RWPE2 (cell line): ENCODE measurements around the gene PPP2R5C.

ENCODE experiments used
- ATAC-seq: fragments of 200-7000 bp; cut with Tn5 transposase; 3 replicates; pipeline ENCODE4 v1.9.1; 2021; ENCODE audit warnings: low read depth
- DNase-seq: peaks from one replicate; pipeline ENCODE4 v3.0.0-alpha.2; 2020; ENCODE audit warnings: low spot score
- H3K27ac ChIP-seq: fragments of 450-650 bp; 2 replicates; pipeline ENCODE4 v1.5.1; 2017; ENCODE audit warnings: mild to moderate bottlenecking; ENCODE audit not compliant: poor library complexity, severe bottlenecking
- H3K27me3 ChIP-seq: fragments of 250-450 bp; sonication (Bioruptor Pico); 2 replicates; pipeline ENCODE4 v1.5.1; 2021; ENCODE audit warnings: mild to moderate bottlenecking, moderate library complexity; ENCODE audit not compliant: insufficient read depth, poor library complexity, severe bottlenecking
- H3K36me3 ChIP-seq: fragments of 250-450 bp; sonication (Bioruptor Pico); 2 replicates; pipeline ENCODE4 v1.5.1; 2020; ENCODE audit warnings: low read depth, mild to moderate bottlenecking, moderate library complexity
- H3K4me1 ChIP-seq: fragments of 250-450 bp; sonication (Bioruptor Pico); 2 replicates; pipeline ENCODE4 v1.5.1; 2021; ENCODE audit warnings: mild to moderate bottlenecking, moderate library complexity; ENCODE audit not compliant: insufficient read depth, poor library complexity, severe bottlenecking
- H3K4me3 ChIP-seq: fragments of 250-450 bp; sonication (Bioruptor Pico); 2 replicates; pipeline ENCODE4 v1.5.1; 2021; ENCODE audit warnings: mild to moderate bottlenecking, moderate library complexity; ENCODE audit not compliant: severe bottlenecking
- H3K9me3 ChIP-seq: fragments of 250-450 bp; sonication (Bioruptor Pico); 2 replicates; pipeline ENCODE4 v1.5.1; 2021; ENCODE audit warnings: mild to moderate bottlenecking, moderate library complexity; ENCODE audit not compliant: severe bottlenecking
- TF ChIP-seq, protein P1 (sequence below): fragments of 450-650 bp; IDR thresholded peaks from one replicate; pipeline ENCODE4 v1.5.1; 2017; ENCODE audit warnings: mild to moderate bottlenecking, moderate library complexity; ENCODE audit not compliant: poor library complexity, severe bottlenecking

Gene PPP2R5C

DNA sequence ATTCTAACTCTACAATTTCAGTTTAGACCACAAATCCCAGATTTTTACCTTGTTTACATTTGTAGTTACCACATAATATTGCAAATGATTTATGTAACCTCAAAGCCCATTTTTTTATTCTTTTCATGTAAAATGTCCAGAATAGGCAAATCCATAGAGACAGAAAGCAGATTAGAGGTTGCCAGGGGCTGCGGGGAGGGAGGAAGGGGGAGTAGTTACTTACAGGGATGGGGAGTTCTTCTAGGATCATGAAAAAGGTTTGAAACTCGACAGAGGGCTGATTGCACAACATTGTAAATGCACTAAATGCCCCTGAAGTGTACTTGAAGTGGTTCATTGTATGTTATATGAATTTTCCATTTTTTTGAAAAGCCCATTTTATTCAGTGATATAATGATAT, 66.5 kb downstream of the PPP2R5C start:
- H3K27ac ChIP-seq = no peak overlapping the region
- no peaks in the 10 kb centered on the region for H3K9me3 ChIP-seq
- TF ChIP-seq, protein P1, sequence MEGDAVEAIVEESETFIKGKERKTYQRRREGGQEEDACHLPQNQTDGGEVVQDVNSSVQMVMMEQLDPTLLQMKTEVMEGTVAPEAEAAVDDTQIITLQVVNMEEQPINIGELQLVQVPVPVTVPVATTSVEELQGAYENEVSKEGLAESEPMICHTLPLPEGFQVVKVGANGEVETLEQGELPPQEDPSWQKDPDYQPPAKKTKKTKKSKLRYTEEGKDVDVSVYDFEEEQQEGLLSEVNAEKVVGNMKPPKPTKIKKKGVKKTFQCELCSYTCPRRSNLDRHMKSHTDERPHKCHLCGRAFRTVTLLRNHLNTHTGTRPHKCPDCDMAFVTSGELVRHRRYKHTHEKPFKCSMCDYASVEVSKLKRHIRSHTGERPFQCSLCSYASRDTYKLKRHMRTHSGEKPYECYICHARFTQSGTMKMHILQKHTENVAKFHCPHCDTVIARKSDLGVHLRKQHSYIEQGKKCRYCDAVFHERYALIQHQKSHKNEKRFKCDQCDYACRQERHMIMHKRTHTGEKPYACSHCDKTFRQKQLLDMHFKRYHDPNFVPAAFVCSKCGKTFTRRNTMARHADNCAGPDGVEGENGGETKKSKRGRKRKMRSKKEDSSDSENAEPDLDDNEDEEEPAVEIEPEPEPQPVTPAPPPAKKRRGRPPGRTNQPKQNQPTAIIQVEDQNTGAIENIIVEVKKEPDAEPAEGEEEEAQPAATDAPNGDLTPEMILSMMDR = no peak
- H3K27me3 ChIP-seq = no peaks in the 10 kb centered on the region
- peaks cover 26% of the 10 kb centered on the region for H3K36me3 ChIP-seq
- no peaks in the 10 kb centered on the region for H3K4me1 ChIP-seq
- DNase-seq = no peak
- no peak overlapping the region for H3K4me3 ChIP-seq
- no peak for ATAC-seq

DNA sequence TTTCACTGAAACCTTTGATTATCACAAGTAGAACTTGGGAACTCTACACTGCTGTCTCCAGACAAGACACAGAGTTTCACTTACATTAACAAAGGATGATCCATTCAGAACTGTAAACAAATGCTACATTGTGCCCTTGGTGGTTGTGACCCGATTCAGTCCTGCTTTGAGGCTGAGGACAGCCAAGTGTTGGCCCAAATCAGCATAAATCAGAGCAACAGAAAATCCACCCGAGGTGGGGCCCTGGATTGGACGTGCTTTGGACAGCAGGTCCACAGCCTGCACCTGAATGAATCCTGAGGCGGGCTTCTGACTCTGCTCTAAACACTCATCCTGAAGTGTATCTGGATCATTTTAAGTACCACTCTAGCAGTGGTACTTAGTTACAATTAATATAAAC, 68.8 kb downstream of the PPP2R5C start:
- no peak overlapping the region for H3K27ac ChIP-seq
- no peaks in the 10 kb centered on the region for H3K27me3 ChIP-seq
- H3K4me1 ChIP-seq = no peaks in the 10 kb centered on the region
- H3K9me3 ChIP-seq = no peaks in the 10 kb centered on the region
- peaks cover 20% of the 10 kb centered on the region for H3K36me3 ChIP-seq
- H3K4me3 ChIP-seq = no peak overlapping the region
- no peak for ATAC-seq
- TF ChIP-seq, protein P1 = no peak
- no peak for DNase-seq

DNA sequence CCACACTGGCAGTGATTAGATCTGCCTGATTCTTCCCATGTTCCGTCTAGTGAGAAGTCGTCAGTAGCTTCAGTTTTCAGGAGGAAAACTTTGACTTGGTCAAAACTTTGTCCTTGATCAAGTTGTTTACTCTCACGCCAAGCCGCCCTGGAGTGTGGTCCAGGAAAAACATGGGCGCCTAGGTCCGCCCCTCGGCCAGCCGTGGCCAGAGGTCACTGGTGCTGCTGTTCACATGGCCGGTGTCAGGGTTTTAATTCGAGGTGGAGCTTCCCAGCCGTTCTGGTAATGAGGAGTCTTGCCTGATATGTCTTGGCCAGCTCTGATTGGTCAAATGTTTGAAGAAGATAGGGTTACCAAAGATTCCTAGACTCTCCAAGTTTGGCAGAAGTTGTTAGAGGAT, 71.5 kb downstream of the PPP2R5C start:
- H3K27ac ChIP-seq = no peak overlapping the region
- DNase-seq (no peak), ATAC-seq (no peak)
- H3K4me3 ChIP-seq = no peak overlapping the region
- H3K9me3 ChIP-seq = no peaks in the 10 kb centered on the region
- H3K27me3 ChIP-seq = no peaks in the 10 kb centered on the region
- peaks cover 28% of the 10 kb centered on the region for H3K36me3 ChIP-seq
- TF ChIP-seq, protein P1 = no peak
- no peaks in the 10 kb centered on the region for H3K4me1 ChIP-seq

DNA sequence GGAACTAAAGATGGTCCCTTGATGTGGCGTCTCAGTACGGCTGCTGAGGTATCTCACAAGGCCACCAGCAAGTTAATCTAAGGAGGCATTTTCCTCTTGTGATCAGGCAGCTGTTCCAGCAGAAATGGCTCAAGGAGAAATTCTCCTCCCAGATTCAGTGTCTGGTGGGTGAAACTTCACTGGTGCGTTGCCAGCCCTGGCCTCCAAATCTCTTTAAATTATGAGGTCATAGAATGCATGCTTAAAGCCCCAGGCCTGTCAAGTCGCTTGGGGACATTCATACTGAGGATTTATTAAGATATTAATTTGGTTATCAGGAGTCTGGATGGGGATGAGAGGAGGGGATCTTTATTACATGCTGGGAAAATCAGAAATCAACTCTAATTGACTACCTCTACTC, 72.9 kb downstream of the PPP2R5C start:
- peaks cover 23% of the 10 kb centered on the region for H3K36me3 ChIP-seq
- TF ChIP-seq, protein P1 = no peak
- no peak overlapping the region for H3K27ac ChIP-seq
- ATAC-seq = no peak
- H3K4me3 ChIP-seq = no peak overlapping the region
- no peaks in the 10 kb centered on the region for H3K9me3 ChIP-seq
- no peak for DNase-seq
- H3K4me1 ChIP-seq = no peaks in the 10 kb centered on the region
- H3K27me3 ChIP-seq = no peaks in the 10 kb centered on the region

DNA sequence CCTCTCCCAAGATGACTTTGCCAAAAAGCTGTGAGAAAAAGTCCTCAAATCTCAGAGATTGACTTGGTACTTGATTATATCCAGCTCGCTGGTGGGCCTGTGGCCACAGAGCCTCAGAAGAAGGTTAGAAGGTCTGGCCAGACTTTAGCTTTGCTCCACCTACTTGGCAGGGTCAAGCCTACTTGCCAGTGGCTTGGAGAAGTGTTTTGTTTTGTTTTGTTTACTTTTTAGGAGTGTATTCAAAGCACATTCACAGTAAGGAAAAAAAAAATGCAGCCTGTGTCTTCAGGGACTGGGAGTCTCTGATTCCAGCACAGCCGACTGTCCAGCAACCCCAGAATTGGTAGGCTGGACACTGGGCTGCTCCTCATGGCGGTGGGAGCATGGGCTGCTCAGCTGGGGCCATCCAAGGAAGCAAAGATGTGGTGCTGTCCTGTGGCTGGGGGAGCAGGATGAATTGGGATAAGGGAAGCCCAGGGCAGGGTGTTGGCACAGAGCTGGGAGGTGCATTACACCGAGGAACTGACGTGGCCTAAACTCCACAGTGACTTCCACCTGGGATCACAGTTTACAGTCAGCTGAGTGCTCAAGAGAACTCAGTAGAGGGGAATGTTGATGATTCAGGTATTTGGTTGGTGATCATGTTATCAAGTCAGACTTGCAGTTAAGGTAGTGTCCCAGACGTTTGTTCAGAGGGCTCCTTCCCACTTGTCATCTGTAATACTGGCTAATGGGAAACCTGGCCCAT, 73.5 kb downstream of the PPP2R5C start:
- Histone ChIP-seq H3K4me1 (no peaks in the 10 kb centered on the region), H3K9me3 (no peaks in the 10 kb centered on the region), H3K27me3 (no peaks in the 10 kb centered on the region), H3K27ac (no peak overlapping the region), H3K4me3 (no peak overlapping the region), H3K36me3 (peaks cover 18% of the 10 kb centered on the region)
- peak; percentile 71 for ATAC-seq
- DNase-seq = no peak
- TF ChIP-seq, protein P1 = no peak
